Transverse colon (tissue), 4 donors: Measurements from ENCODE around the gene TXLNB. TPM values are rescaled to one million over a fixed set of nuclear protein-coding genes. Genes with fewer than 3 reads are reported as not detected.

Source experiments
- DNase-seq: peaks from one replicate; pipeline ENCODE4 v3.0.0-alpha.2; 2019
- H3K27ac ChIP-seq, 4 donors: fragments of 200-600 bp; sonication (generic); 2 replicates each; pipeline ENCODE4 v1.5.1; 2016 to 2018; ENCODE audit warnings: inconsistent platforms in 4 of 4
- H3K27me3 ChIP-seq: fragments of 200-600 bp; sonication (generic); 2 replicates; pipeline ENCODE4 v1.5.1; 2017; ENCODE audit warnings: inconsistent platforms
- H3K36me3 ChIP-seq, 4 donors: fragments of 200-600 bp; sonication (generic); 2 replicates each; pipeline ENCODE4 v1.5.1; 2017 to 2019; ENCODE audit warnings: inconsistent platforms in 4 of 4
- H3K4me1 ChIP-seq, 4 donors: fragments of 200-600 bp; sonication (generic); 2 replicates each; pipeline ENCODE4 v1.5.1; 2017 to 2020; ENCODE audit warnings: inconsistent platforms in 4 of 4
- H3K4me3 ChIP-seq, 4 donors: fragments of 200-600 bp; sonication (generic); 1 replicate in 1 of 4; 2 replicates in 3 of 4; pipeline versions ENCODE4 v1.5.1 to v1.6.1; 2017 to 2019; ENCODE audit warnings: inconsistent platforms in 4 of 4
- H3K9me3 ChIP-seq, 2 donors: fragments of 200-600 bp; sonication (generic); 2 replicates each; pipeline ENCODE4 v1.5.1; 2017 to 2019; ENCODE audit warnings: inconsistent platforms in 2 of 2
- EP300 ChIP-seq: sonication (generic); formaldehyde crosslinking; IDR thresholded peaks from one replicate; pipeline ENCODE4 v1.6.1; 2017; ENCODE audit warnings: antibody characterized with exemption, low read depth
- POLR2A ChIP-seq: fragments of 450-650 bp; IDR thresholded peaks from one replicate; pipeline ENCODE4 v1.6.1; 2016; ENCODE audit warnings: antibody characterized with exemption, mild to moderate bottlenecking, moderate library complexity
- POLR2AphosphoS5 ChIP-seq, 3 donors: sonication (generic); formaldehyde crosslinking; IDR thresholded peaks; one replicate each; pipeline ENCODE4 v1.6.1; 2016; ENCODE audit warnings: antibody characterized with exemption in 3 of 3
- WGBS, 2 donors: methylation state at CpG; one replicate each; pipeline ENCODE4 v1.1.5; 2018; ENCODE audit warnings: low coverage in 1 of 2; 5-methylcytosine and 5-hydroxymethylcytosine counted together
- in situ Hi-C, 4 donors: fragments of 200-750 bp; cut with MboI; loops; one replicate each; pipeline versions ENCODE4 v1.15.0 to v1.15.1; 2017; ENCODE audit warnings: low sequenced_read_pairs in 3 of 4, low pct_ligation_motif_present in 1 of 4, low pct_unique_long_range_greater_than_20kb in 1 of 4
- intact Hi-C: fragments of 100-400 bp; cut with DNase I; formaldehyde crosslinking; loops from one replicate; pipeline ENCODE4 v1.15.1; 2023; ENCODE audit warnings: low total_unique reads
- total RNA-seq, 4 donors: library from RNA; depleted of rRNA; stranded (reverse); fragments of >200 nt; gene quantifications; one replicate each; pipeline ENCODE4 v1.1.0, GENCODE V29; 2016
- TF ChIP-seq, protein P1 (sequence below), 5 experiments: fragments of 200-600 bp in 3 of 5; fragments of 450-650 bp in 2 of 5; sonication (generic) in 3 of 5; IDR thresholded peaks; 1 replicate in 2 of 5; 2 replicates in 3 of 5; pipeline ENCODE4 v1.5.1; 2016 to 2017; ENCODE audit warnings: antibody characterized with exemption in 5 of 5, inconsistent platforms in 3 of 5, mild to moderate bottlenecking in 2 of 5, moderate library complexity in 1 of 5

The TXLNB gene
- total RNA-seq, result 1 to 10 TPM in 2 of 4 donors, under 1 TPM in 1, not detected in 1; 0.27 to 6.6 (median 2.1) TPM

GRCh38 chr6:139291813-139292619 lies at the start of gene TXLNB:
TSS of gene TXLNB (minus strand) at chr6:139291998. CDS start at chr6:139288899, 3,099 bp downstream.
- Histone ChIP-seq H3K27ac (peak within 1 kb of the TSS; percentile 77 to 83 (median 80)), H3K9me3 (no peaks in the 10 kb centered on the region), H3K27me3 (no peaks in the 10 kb centered on the region), H3K4me1 (peaks cover 3 to 30% (median 8%) of the 10 kb centered on the region in 4 donors), H3K4me3 (peak within 1 kb of the TSS in 1 of 4 donors; percentile 10), H3K36me3 (no peaks in the 10 kb centered on the region)
- peak; percentile 38 to 52 (median 51) for TF ChIP-seq POLR2AphosphoS5 (IDR thresholded peaks at IDR 0.05)
- no peak for TF ChIP-seq EP300
- TF ChIP-seq POLR2A, result peak; percentile 42
- TF ChIP-seq, protein P1, sequence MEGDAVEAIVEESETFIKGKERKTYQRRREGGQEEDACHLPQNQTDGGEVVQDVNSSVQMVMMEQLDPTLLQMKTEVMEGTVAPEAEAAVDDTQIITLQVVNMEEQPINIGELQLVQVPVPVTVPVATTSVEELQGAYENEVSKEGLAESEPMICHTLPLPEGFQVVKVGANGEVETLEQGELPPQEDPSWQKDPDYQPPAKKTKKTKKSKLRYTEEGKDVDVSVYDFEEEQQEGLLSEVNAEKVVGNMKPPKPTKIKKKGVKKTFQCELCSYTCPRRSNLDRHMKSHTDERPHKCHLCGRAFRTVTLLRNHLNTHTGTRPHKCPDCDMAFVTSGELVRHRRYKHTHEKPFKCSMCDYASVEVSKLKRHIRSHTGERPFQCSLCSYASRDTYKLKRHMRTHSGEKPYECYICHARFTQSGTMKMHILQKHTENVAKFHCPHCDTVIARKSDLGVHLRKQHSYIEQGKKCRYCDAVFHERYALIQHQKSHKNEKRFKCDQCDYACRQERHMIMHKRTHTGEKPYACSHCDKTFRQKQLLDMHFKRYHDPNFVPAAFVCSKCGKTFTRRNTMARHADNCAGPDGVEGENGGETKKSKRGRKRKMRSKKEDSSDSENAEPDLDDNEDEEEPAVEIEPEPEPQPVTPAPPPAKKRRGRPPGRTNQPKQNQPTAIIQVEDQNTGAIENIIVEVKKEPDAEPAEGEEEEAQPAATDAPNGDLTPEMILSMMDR (IDR thresholded peaks at IDR 0.05), result no peak
- DNase-seq, result peak; percentile 78
- intact Hi-C loops, result no loop called here
- in situ Hi-C loops, result no loop called here
- WGBS, 2 donors, result 25 to 37% methylated on average over 6 to 13 of the region's 13 CpGs

- intact Hi-C loops (no loop called here), in situ Hi-C loops (no loop called here)
- no peak for TF ChIP-seq EP300
- TF ChIP-seq, protein P1 (IDR thresholded peaks at IDR 0.05), result no peak
- TF ChIP-seq POLR2A, result no peak
- TF ChIP-seq POLR2AphosphoS5 (IDR thresholded peaks at IDR 0.05), result no peak
- 91 to 97% methylated on average over 2 of the region's 2 CpGs for WGBS, 2 donors
- H3K4me1 ChIP-seq, result peaks cover 0 to 14% (median 0%) of the 10 kb centered on the region in 4 donors
- H3K4me3 ChIP-seq, result no peak overlapping the region
- no peaks in the 10 kb centered on the region for H3K36me3 ChIP-seq
- H3K27ac ChIP-seq, result no peak overlapping the region
- H3K9me3 ChIP-seq, result no peaks in the 10 kb centered on the region
- no peaks in the 10 kb centered on the region for H3K27me3 ChIP-seq
- no peak for DNase-seq
These were observed 49.3 kb upstream of the TXLNB start for GRCh38 chr6:139341060-139341459.

DNA sequence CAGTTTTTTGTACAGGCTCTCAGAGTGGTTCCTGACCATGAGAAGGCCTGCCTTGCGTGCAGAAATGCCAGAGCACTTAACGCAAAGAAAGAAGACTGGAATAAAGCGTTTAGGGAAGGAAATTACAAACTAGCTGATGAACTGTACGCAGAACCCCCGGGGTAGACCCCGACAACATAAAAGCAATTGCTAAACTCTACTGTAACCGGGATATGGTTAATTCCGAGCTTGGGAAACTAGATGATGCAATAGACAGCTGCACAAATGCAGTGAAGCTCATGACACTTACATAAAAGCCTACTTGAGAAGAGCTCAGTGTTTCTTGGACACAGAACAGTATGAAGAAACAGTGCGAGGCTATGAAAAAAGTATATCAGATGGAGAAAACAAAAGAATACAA lies 47.0 kb upstream of the TXLNB start:
- WGBS, 2 donors, result 77 to 78% methylated on average over 9 of the region's 9 CpGs
- in situ Hi-C loops, result no loop called here
- intact Hi-C loops, result no loop called here
- Histone ChIP-seq H3K27me3 (no peaks in the 10 kb centered on the region), H3K36me3 (no peaks in the 10 kb centered on the region), H3K27ac (peak overlapping the region; percentile 10 to 35 (median 22)), H3K4me1 (peaks cover 0 to 15% (median 0%) of the 10 kb centered on the region in 4 donors), H3K4me3 (no peak overlapping the region), H3K9me3 (no peaks in the 10 kb centered on the region)
- TF ChIP-seq POLR2AphosphoS5 (IDR thresholded peaks at IDR 0.05), result peak in 1 of 3 donors; percentile 63
- no peak for TF ChIP-seq EP300
- DNase-seq, result no peak

DNA sequence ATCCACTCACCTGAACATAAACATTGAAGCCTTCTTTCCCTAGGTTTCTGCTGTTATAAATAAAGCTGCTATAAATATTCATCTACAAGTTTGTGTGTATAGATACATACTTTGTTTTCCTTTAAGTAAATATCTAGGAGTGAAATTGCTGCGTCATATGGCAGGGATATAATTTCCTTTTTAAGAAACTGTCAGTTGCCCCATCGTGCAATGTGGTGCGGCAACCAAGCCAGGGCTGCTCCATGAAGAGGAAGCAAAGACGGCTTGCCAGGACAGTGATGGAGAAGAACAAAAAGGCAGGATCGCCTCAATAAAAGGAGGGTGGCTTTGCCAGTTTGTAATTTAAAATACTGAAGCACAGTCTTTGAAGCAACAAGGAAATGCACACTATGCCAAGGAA lies 46.0 kb upstream of the TXLNB start:
- H3K4me1 ChIP-seq, result peaks cover 0 to 15% (median 0%) of the 10 kb centered on the region in 4 donors
- TF ChIP-seq POLR2AphosphoS5 (IDR thresholded peaks at IDR 0.05) (no peak), EP300 (no peak), POLR2A (no peak)
- TF ChIP-seq, protein P1 (IDR thresholded peaks at IDR 0.05), result no peak
- 48 to 77% methylated on average over 5 of the region's 5 CpGs for WGBS, 2 donors
- in situ Hi-C loops, result no loop called here
- intact Hi-C loops, result no loop called here
- DNase-seq, result no peak
- no peaks in the 10 kb centered on the region for H3K36me3 ChIP-seq
- no peak overlapping the region for H3K4me3 ChIP-seq
- no peaks in the 10 kb centered on the region for H3K27me3 ChIP-seq
- H3K9me3 ChIP-seq, result no peaks in the 10 kb centered on the region
- H3K27ac ChIP-seq, result peak overlapping the region in 1 of 4 donors; percentile 10
